HepG2 (cell line): ENCODE results near the gene SPACA4. TPM values are rescaled to one million over a fixed set of nuclear protein-coding genes. Genes with fewer than 3 reads are reported as not detected.

Experiments
- ATAC-seq: fragments of 200-7000 bp; cut with Tn5 transposase; 3 replicates; pipeline ENCODE4 v1.9.1; 2020; ENCODE audit warnings: mild to moderate bottlenecking, moderate library complexity
- BruUV-seq: library from RNA; stranded (reverse); fragments of 400-500 nt; replicated peaks from 2 replicates; lab custom pipeline; 2021; lab: Mats Ljungman, UMichigan
- CTCF ChIA-PET: fragments of 300-600 bp; formaldehyde crosslinking; extraction: SDS; loops from one replicate; lab custom pipeline; 2021; ENCODE audit warnings: low total read pairs, inconsistent platforms, low intra/inter-chr PET ratio; lab: Yijun Ruan, JAX
- POLR2A ChIA-PET: fragments of 350-600 bp; sonication (Branson Sonifier 250); formaldehyde crosslinking; loops from one replicate; lab custom pipeline; 2020; ENCODE audit warnings: antibody characterized with exemption, inconsistent platforms; lab: Yijun Ruan, JAX
- DNase-seq: peaks from one replicate; pipeline ENCODE4 v3.0.0-alpha.2; 2015; ENCODE audit warnings: low spot score
- FAIRE-seq: peaks from 3 replicates; lab custom pipeline; 2011; peaks lifted over from hg19 to GRCh38; lab: Jason Lieb, UNC
- H2AFZ ChIP-seq: one replicate; pipeline ENCODE4 v1.6.1; 2011; ENCODE audit warnings: low read length, inconsistent platforms
- H3K27ac ChIP-seq: fragments of 300-600 bp; 3 replicates; pipeline ENCODE4 v1.8.0; 2011; ENCODE audit warnings: mixed run types, mild to moderate bottlenecking, mixed read lengths, low read length, inconsistent platforms; ENCODE audit not compliant: insufficient read depth; ENCODE audit errors: extremely low read length
- H3K27me3 ChIP-seq, 2 experiments: fragments of 200-600 bp in 1 of 2; 2 replicates in 1 of 2; 3 replicates in 1 of 2; pipeline versions ENCODE4 v1.6.0 to v1.8.0; 2011; ENCODE audit warnings: low read length in 2 of 2, mild to moderate bottlenecking in 2 of 2, moderate library complexity in 2 of 2, inconsistent platforms in 1 of 2; ENCODE audit not compliant: insufficient read depth in 2 of 2, control insufficient read depth in 1 of 2
- H3K36me3 ChIP-seq, 2 experiments: fragments of 200-600 bp in 1 of 2; replicated peaks in 1 of 2; 2 replicates in 1 of 2; 3 replicates in 1 of 2; pipeline versions ENCODE4 v1.5.1 to v1.8.0; 2011; ENCODE audit warnings: low read length in 2 of 2, inconsistent platforms in 1 of 2; ENCODE audit not compliant: insufficient read depth in 2 of 2, control insufficient read depth in 1 of 2
- H3K4me1 ChIP-seq: 2 replicates; pipeline ENCODE4 v1.5.1; 2012; ENCODE audit warnings: low read length, inconsistent platforms; ENCODE audit not compliant: insufficient read depth
- H3K4me2 ChIP-seq: 2 replicates; pipeline ENCODE4 v1.6.0; 2011; ENCODE audit warnings: low read depth, low read length, inconsistent platforms
- H3K4me3 ChIP-seq, 3 experiments: fragments of 200-600 bp in 1 of 3; sonication (generic), shearing (Covaris generic) in 1 of 3; replicated peaks in 1 of 3; 2 replicates each; pipeline ENCODE4 v1.5.1; 2011 to 2016; ENCODE audit warnings: low read length in 3 of 3, inconsistent platforms in 2 of 3, low read depth in 2 of 3, mild to moderate bottlenecking in 2 of 3, control low read depth in 1 of 3, mixed read lengths in 1 of 3; ENCODE audit not compliant: insufficient read depth in 1 of 3
- H3K79me2 ChIP-seq: one replicate; pipeline ENCODE4 v1.6.1; 2011; ENCODE audit warnings: low read length, inconsistent platforms; ENCODE audit not compliant: insufficient read depth
- H3K9ac ChIP-seq: 2 replicates; pipeline ENCODE4 v1.6.0; 2011; ENCODE audit warnings: mild to moderate bottlenecking, low read depth, low read length, inconsistent platforms; ENCODE audit not compliant: insufficient read depth
- H3K9me3 ChIP-seq: 2 replicates; pipeline ENCODE4 v1.5.1; 2012; ENCODE audit warnings: mild to moderate bottlenecking, low read length
- H4K20me1 ChIP-seq: 2 replicates; pipeline ENCODE4 v1.6.0; 2011; ENCODE audit warnings: inconsistent platforms, mild to moderate bottlenecking, low read length, moderate library complexity; ENCODE audit not compliant: insufficient read depth
- ATF2 ChIP-seq: sonication (generic); formaldehyde crosslinking; IDR thresholded peaks from 2 replicates; pipeline ENCODE4 v1.4.0; 2020; ENCODE audit warnings: missing genetic modification reagents
- CHD4 ChIP-seq: fragments of 200-600 bp; sonication (generic); IDR thresholded peaks from 2 replicates; pipeline ENCODE4 v1.7.0; 2017; ENCODE audit warnings: mild to moderate bottlenecking, low read length, borderline replicate concordance
- MXI1 ChIP-seq: IDR thresholded peaks from 3 replicates; pipeline ENCODE4 v1.6.1; 2012; ENCODE audit warnings: low read depth, low read length, inconsistent platforms, borderline replicate concordance
- RNF2 ChIP-seq: fragments of 450-650 bp; conservative IDR thresholded peaks from 2 replicates; pipeline ENCODE4 v1.6.1; 2016; ENCODE audit warnings: low read depth
- SNAI1 ChIP-seq: sonication (generic); formaldehyde crosslinking; IDR thresholded peaks from 2 replicates; pipeline ENCODE4 v1.5.0; 2020; ENCODE audit warnings: mild to moderate bottlenecking, missing genetic modification reagents, borderline replicate concordance
- TP53 ChIP-seq: sonication (generic); formaldehyde crosslinking; conservative IDR thresholded peaks from 2 replicates; pipeline ENCODE4 v1.4.0; 2020; ENCODE audit warnings: missing genetic modification reagents
- ZBTB34 ChIP-seq: sonication (generic); formaldehyde crosslinking; IDR thresholded peaks from 2 replicates; pipeline ENCODE4 v1.8.0; 2022; ENCODE audit warnings: mild to moderate bottlenecking, missing genetic modification reagents
- ZIK1 ChIP-seq: sonication (generic); formaldehyde crosslinking; IDR thresholded peaks from 2 replicates; pipeline ENCODE4 v1.5.0; 2020; ENCODE audit warnings: mild to moderate bottlenecking, low read depth, missing genetic modification reagents, borderline replicate concordance
- WGBS: methylation state at CpG from one replicate; pipeline ENCODE4 v1.1.6; 2017; ENCODE audit warnings: low lambda C conversion rate; 5-methylcytosine and 5-hydroxymethylcytosine counted together
- in situ Hi-C: cut with HindIII; loops from 2 replicates; pipeline ENCODE4 v1.10.0; 2017; ENCODE audit warnings: low pct_unique_long_range_greater_than_20kb; ENCODE audit not compliant: extremely low pct_ligation_motif_present
- intact Hi-C: fragments of 100-400 bp; cut with micrococcal nuclease; formaldehyde crosslinking; loops from one replicate; pipeline ENCODE4 v1.10.0; 2022; ENCODE audit not compliant: unreplicated experiment
- polyA plus RNA-seq, 8 experiments: library from polyadenylated mRNA; depleted of rRNA in 3 of 8; stranded (reverse) in 7 of 8; unstranded in 1 of 8; fragments of >200 nt; fragmentation: Illumina TruSeq in 4 of 8; extraction: Trizol in 4 of 8; gene quantifications; 2 replicates each; pipeline versions ENCODE4 v1.2.1 to v1.2.3, GENCODE V29; 2011 to 2016; ENCODE audit warnings: low read depth in 4 of 8, missing spikeins in 1 of 8, mixed read lengths in 1 of 8; ENCODE audit not compliant: insufficient read depth in 1 of 8
- total RNA-seq, 5 experiments: library from RNA; depleted of rRNA; stranded (reverse); fragments of >200 nt; fragmentation: Illumina TruSeq; extraction: Trizol; gene quantifications; 2 replicates each; pipeline ENCODE4 v1.2.3, GENCODE V29; 2016; ENCODE audit warnings: low read depth in 1 of 5
- TF ChIP-seq, protein P1 (sequence below): sonication (generic); formaldehyde crosslinking; IDR thresholded peaks from 2 replicates; pipeline ENCODE4 v1.4.0; 2020; ENCODE audit warnings: low read depth, mild to moderate bottlenecking, missing genetic modification reagents

Gene SPACA4
- total and polyA plus RNA-seq, 2 of the 13 experiments (the other 11 are each of a cell fraction or from before 2014, with no cell fraction given), result not detected

- no peak for ATAC-seq
- WGBS, result 24% methylated on average over 2 of the region's 2 CpGs
- Histone ChIP-seq H3K9ac (no peak overlapping the region), H3K27me3 (peaks cover 0 to 1% of the 10 kb centered on the region in 2 experiments; a peak in 2 of 5 replicates), H3K79me2 (no peaks in the 10 kb centered on the region), H3K4me1 (peaks cover 29% of the 10 kb centered on the region)
- POLR2A ChIA-PET, result no interaction called here
- TF ChIP-seq TP53, result no peak
- no peak for TF ChIP-seq SNAI1 (CRISPR knock-in tag)
- TF ChIP-seq ATF2, result no peak
- no peak for TF ChIP-seq CHD4
- TF ChIP-seq ZIK1, result no peak
- TF ChIP-seq MXI1, result no peak
- TF ChIP-seq ZBTB34 (CRISPR knock-in tag), result no peak
- no peak for TF ChIP-seq RNF2
- TF ChIP-seq, protein P1, sequence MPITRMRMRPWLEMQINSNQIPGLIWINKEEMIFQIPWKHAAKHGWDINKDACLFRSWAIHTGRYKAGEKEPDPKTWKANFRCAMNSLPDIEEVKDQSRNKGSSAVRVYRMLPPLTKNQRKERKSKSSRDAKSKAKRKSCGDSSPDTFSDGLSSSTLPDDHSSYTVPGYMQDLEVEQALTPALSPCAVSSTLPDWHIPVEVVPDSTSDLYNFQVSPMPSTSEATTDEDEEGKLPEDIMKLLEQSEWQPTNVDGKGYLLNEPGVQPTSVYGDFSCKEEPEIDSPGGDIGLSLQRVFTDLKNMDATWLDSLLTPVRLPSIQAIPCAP, result no peak
- TF ChIP-seq, all 625 proteins: peak for 0
- CTCF ChIA-PET, result no interaction called here
- Histone ChIP-seq H3K4me3 (no peak overlapping the region), H2AFZ (no peak overlapping the region), H3K27ac (no peak overlapping the region), H4K20me1 (no peaks in the 10 kb centered on the region), H3K9me3 (no peaks in the 10 kb centered on the region), H3K36me3 (no peaks in the 10 kb centered on the region), H3K4me2 (no peak overlapping the region)
- in situ Hi-C loops (loop anchor here (5.0 kb wide), 2 partner anchors 139 to 194 kb away; no protein-coding TSS in a partner anchor), intact Hi-C loops (no loop called here)
- FAIRE-seq, result no peak
- no TSS peak for BruUV-seq
- no peak for DNase-seq
Observed at GRCh38 chr19:48648134-48648533, 41.6 kb downstream of the SPACA4 start.
